T-helper 17 cell (primary cell): ENCODE measurements around the gene ISYNA1. TPM values are rescaled to one million over a fixed set of nuclear protein-coding genes. Genes with fewer than 3 reads are reported as not detected.
A peak's percentile ranks its signal among the peaks of the same experiment; 100 is the strongest.

Experiments used
- ATAC-seq: fragments of 150-1000 bp; cut with Tn5 transposase; 2 replicates; pipeline ENCODE4 v1.10.0; 2021; ENCODE audit warnings: mild to moderate bottlenecking, moderate library complexity
- DNase-seq, 3 donors: peaks; one replicate each; pipeline versions ENCODE4 v3.0.0 to v3.0.0-alpha.2; 2020 to 2021
- H3K9me3 ChIP-seq: one replicate; pipeline ENCODE4 v1.7.0; 2013; ENCODE audit warnings: low read length, mild to moderate bottlenecking; ENCODE audit not compliant: control insufficient read depth, poor library complexity, severe bottlenecking
- H3K27ac Mint-ChIP-seq: one replicate; pipeline ENCODE4 v1.8.0; 2022; ENCODE audit warnings: mild to moderate bottlenecking, moderate library complexity, mixed read lengths
- H3K27me3 Mint-ChIP-seq: one replicate; pipeline ENCODE4 v1.8.0; 2022; ENCODE audit warnings: mixed read lengths
- H3K36me3 Mint-ChIP-seq: one replicate; pipeline ENCODE4 v1.8.0; 2022; ENCODE audit warnings: low read depth, mixed read lengths
- H3K4me1 Mint-ChIP-seq: one replicate; pipeline ENCODE4 v1.8.0; 2022; ENCODE audit warnings: mild to moderate bottlenecking, mixed read lengths
- H3K4me3 Mint-ChIP-seq: one replicate; pipeline ENCODE4 v1.8.0; 2022; ENCODE audit warnings: mild to moderate bottlenecking, moderate library complexity, mixed read lengths
- total RNA-seq, 4 donors: library from RNA in 2 of 4; stranded (reverse) in 2 of 4; gene quantifications; one replicate each; pipeline ENCODE4 v1.2.3 and lab custom pipeline; 2022 to 2026

ISYNA1 gene
- total RNA-seq, 2 donors from 2014 or later = 37.6 to 39.6 TPM

DNA sequence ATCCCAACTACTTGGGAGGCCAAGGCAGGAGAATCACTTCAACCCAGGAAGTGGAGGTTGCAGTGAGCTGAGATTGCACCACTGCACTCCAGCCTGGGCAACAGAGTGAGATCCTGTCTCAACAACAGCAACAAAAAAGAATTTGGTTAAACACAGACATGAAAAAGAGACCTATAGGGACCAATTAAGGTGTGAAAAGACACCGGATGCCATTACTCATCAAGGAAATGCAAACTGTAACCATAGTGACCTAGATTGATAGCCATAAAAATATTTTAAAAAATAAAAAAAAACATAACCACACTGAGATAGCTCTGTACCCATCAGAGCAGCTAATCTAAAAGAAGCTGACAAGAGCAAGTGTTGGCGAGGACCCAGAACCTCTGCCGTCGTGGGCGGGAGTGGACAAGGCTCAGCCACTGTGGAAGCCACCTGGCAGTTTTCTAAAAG lies 37.1 kb upstream of the ISYNA1 start:
- Mint-ChIP-seq H3K36me3 (no peaks in the 10 kb centered on the region), H3K27me3 (no peaks in the 10 kb centered on the region), H3K4me1 (peaks cover 62% of the 10 kb centered on the region), H3K4me3 (peak overlapping the region; percentile 74), H3K27ac (peak overlapping the region; percentile 96)
- ATAC-seq (peak; percentile 83), DNase-seq (peak in 1 of 3 donors; percentile 31)
- no peaks in the 10 kb centered on the region for H3K9me3 ChIP-seq

DNA sequence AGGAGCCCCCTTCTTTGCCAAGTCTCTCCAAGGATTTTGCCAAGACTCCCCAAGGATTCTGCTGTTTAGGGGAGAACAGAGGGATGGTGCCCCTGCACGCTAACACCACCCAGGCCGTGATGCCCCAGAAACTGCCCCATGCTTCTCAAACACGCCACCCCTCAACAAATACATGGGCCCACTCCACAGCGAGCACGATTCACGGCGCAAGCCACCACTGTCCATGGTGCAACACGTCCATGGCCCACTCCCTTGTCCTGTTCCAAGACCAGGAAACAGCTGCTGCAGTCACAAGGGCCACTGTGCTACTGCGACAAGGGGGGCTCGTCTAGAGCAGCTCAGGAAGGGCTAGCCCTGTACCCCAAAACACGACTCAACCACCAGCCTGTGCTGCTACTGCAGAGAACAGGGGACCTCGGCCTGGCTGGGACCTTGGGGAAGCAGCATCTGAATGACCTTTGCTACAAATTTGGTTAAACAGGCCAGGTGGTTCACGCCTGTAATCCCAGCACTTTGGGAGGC lies 36.5 kb upstream of the ISYNA1 start:
- H3K36me3 Mint-ChIP-seq = no peaks in the 10 kb centered on the region
- no peak for DNase-seq
- H3K9me3 ChIP-seq = no peaks in the 10 kb centered on the region
- no peaks in the 10 kb centered on the region for H3K27me3 Mint-ChIP-seq
- H3K4me1 Mint-ChIP-seq = peaks cover 57% of the 10 kb centered on the region
- H3K27ac Mint-ChIP-seq = peak overlapping the region; percentile 96
- H3K4me3 Mint-ChIP-seq = peak overlapping the region; percentile 49
- no peak for ATAC-seq

DNA sequence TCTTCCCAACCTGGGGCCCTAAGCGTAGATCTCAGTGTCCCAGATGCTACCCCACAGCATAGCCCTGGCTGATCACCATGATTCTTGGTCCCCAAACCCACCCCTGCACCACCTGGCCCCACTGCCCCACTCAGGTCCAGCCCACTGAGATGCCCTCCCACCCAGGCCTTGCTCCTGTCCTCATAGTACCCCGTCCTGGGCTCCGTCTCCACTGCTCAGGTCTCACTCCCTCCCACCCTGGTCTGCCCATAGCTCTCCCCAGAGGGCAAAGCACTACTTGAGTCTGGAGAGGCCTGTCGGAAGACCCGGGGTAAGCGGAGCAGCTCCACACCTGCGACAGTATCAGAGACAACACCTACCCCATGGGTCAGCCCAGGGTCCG lies 35.8 kb upstream of the ISYNA1 start:
- no peaks in the 10 kb centered on the region for H3K9me3 ChIP-seq
- ATAC-seq (no peak), DNase-seq (no peak)
- Mint-ChIP-seq H3K36me3 (no peaks in the 10 kb centered on the region), H3K27ac (peak overlapping the region; percentile 96), H3K4me3 (no peak overlapping the region), H3K27me3 (no peaks in the 10 kb centered on the region), H3K4me1 (peaks cover 55% of the 10 kb centered on the region)

- H3K9me3 ChIP-seq = no peaks in the 10 kb centered on the region
- Mint-ChIP-seq H3K27me3 (no peaks in the 10 kb centered on the region), H3K4me3 (no peak overlapping the region), H3K27ac (peak overlapping the region; percentile 96), H3K4me1 (peaks cover 54% of the 10 kb centered on the region), H3K36me3 (no peaks in the 10 kb centered on the region)
- no peak for DNase-seq
- ATAC-seq = no peak
Measured at GRCh38 chr19:18473003-18473705, 35.2 kb upstream of the ISYNA1 start.

GRCh38 chr19:18470787-18471186 lies 32.9 kb upstream of the ISYNA1 start:
- no peaks in the 10 kb centered on the region for H3K9me3 ChIP-seq
- Mint-ChIP-seq H3K36me3 (no peaks in the 10 kb centered on the region), H3K27ac (peak overlapping the region; percentile 79), H3K27me3 (no peaks in the 10 kb centered on the region), H3K4me3 (no peak overlapping the region), H3K4me1 (peaks cover 47% of the 10 kb centered on the region)
- ATAC-seq = no peak
- no peak for DNase-seq

DNA sequence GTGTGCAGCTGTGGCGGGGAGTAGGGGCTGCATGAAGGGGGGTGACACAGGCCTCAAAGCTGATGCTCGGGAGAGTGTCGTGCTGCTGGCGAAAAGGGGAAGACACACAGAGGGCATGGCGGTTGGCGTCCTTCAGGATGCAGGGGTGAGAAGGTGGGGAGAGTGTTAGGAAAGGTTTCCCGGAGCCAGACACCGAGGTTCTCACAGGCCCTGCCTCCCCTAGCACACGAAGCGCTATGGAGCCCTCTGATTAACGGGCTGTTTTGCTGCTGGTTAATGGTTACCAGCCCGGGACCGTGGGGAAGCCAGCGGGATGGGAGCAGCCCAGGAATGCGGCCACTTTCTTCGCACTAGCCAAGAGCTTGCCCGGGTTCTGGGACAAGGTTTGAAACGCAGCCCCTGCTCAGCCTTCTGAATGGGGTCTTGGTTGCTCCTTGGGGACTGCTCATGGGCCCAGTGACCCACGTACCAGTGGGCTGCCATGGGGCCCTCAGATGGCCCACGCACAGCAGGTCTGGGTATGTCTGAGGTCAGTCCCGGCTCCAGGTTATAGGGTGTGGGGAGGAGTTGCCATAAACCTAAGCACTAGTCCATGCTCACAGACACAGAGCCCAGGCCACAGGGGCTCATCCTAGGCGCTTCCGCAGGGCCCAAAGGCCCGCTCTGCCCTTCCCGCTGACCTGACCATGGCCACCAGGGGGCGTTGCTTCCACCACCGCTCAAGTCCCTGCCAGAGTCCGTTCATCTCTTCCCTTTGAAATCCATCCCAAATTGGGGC lies 31.3 kb upstream of the ISYNA1 start:
- Mint-ChIP-seq H3K27ac (peak overlapping the region; percentile 79), H3K27me3 (no peaks in the 10 kb centered on the region), H3K4me3 (peak overlapping the region; percentile 66), H3K36me3 (no peaks in the 10 kb centered on the region), H3K4me1 (peaks cover 34% of the 10 kb centered on the region)
- peak; percentile 52 to 56 (median 53) for DNase-seq
- no peaks in the 10 kb centered on the region for H3K9me3 ChIP-seq
- peak; percentile 65 for ATAC-seq

- H3K27ac Mint-ChIP-seq = peak overlapping the region; percentile 79
- H3K27me3 Mint-ChIP-seq = no peaks in the 10 kb centered on the region
- peaks cover 28% of the 10 kb centered on the region for H3K4me1 Mint-ChIP-seq
- H3K4me3 Mint-ChIP-seq = no peak overlapping the region
- DNase-seq = no peak
- no peaks in the 10 kb centered on the region for H3K36me3 Mint-ChIP-seq
- no peaks in the 10 kb centered on the region for H3K9me3 ChIP-seq
- ATAC-seq = no peak
Measured at GRCh38 chr19:18468517-18468916, 30.6 kb upstream of the ISYNA1 start.

DNA sequence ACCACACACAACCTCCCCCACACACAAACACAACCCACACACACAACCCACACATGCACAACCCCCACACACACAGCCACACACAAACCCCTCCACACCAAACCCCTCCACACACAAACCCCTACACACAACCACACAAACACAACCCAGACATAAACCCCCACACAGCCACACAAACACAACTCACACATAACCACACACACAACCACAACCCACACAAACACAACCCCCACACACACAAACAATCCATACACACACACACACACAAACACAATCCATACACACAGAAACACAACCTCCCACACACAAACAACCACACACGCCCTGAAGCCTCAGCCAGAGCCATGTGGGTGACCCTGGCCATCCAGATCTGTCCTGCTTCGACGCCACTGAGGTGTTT lies 30.0 kb upstream of the ISYNA1 start:
- H3K4me3 Mint-ChIP-seq = no peak overlapping the region
- DNase-seq (no peak), ATAC-seq (no peak)
- H3K27ac Mint-ChIP-seq = peak overlapping the region; percentile 79
- no peaks in the 10 kb centered on the region for H3K36me3 Mint-ChIP-seq
- no peaks in the 10 kb centered on the region for H3K27me3 Mint-ChIP-seq
- peaks cover 26% of the 10 kb centered on the region for H3K4me1 Mint-ChIP-seq
- no peaks in the 10 kb centered on the region for H3K9me3 ChIP-seq

DNA sequence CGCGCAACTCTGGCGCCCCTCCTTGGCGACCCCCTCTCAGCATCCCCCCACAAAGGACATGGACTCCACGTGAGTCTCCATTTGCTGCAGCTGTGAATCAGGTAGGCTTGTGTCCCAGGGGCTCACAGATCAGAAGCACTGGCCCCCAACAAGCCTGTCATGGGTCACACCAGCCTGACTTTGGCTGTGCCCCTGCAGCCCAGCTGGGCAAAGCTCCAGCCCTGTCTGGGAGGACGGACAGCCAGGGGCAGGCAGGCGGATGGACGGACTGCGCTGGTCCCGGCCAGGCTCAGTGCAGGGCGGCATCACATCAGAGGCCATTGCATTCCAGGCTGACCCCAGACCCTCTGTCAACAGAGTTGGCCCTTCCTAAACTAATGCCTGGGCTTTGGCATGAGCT lies 28.4 kb upstream of the ISYNA1 start:
- Mint-ChIP-seq H3K27me3 (no peaks in the 10 kb centered on the region), H3K4me1 (peaks cover 30% of the 10 kb centered on the region), H3K27ac (no peak overlapping the region), H3K4me3 (no peak overlapping the region), H3K36me3 (peaks cover 1% of the 10 kb centered on the region)
- DNase-seq (no peak), ATAC-seq (no peak)
- H3K9me3 ChIP-seq = no peaks in the 10 kb centered on the region

GRCh38 chr19:18465964-18466339 lies 28.0 kb upstream of the ISYNA1 start:
- no peak for DNase-seq
- Mint-ChIP-seq H3K27ac (no peak overlapping the region), H3K36me3 (peaks cover 2% of the 10 kb centered on the region), H3K4me3 (no peak overlapping the region), H3K4me1 (peaks cover 28% of the 10 kb centered on the region), H3K27me3 (no peaks in the 10 kb centered on the region)
- ATAC-seq = no peak
- no peaks in the 10 kb centered on the region for H3K9me3 ChIP-seq

DNA sequence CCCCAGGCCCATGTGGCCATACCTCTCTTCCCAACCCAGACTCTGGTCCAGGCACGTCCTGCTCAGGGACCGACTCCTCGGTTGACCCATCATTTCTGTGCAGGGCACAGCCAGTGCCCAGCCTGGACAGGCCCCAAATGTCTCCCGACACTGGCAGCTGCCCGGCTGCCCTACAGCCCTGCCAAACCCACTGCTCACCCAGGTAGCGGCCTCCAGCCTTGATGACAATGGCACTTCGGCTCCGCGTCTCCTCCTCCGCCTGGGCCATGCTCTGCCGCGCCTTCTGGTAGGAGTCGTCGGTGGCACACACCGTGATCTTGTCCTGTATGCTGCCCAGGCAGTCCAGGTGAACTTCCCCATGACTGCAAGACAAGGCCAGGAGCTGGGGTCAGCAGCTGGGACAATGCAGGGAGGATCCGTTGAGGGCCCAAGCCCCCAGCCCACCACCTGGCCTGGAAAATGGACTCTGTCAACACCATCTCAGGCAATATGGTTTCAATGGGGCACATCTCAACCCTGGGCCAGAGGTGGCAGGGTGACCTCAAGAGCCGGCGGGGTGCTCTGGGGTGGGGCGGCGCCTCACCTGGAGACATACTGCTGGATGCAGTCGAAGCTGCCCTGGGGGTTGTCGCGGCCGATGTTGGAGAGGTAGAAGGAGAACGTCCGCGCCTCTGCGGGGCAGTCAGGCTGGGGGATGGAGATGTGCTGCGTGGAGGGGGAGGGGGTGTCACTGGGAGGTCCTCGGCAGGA lies 27.5 kb upstream of the ISYNA1 start:
- peaks cover 2% of the 10 kb centered on the region for H3K36me3 Mint-ChIP-seq
- H3K27ac Mint-ChIP-seq = peak overlapping the region; percentile 86

DNA sequence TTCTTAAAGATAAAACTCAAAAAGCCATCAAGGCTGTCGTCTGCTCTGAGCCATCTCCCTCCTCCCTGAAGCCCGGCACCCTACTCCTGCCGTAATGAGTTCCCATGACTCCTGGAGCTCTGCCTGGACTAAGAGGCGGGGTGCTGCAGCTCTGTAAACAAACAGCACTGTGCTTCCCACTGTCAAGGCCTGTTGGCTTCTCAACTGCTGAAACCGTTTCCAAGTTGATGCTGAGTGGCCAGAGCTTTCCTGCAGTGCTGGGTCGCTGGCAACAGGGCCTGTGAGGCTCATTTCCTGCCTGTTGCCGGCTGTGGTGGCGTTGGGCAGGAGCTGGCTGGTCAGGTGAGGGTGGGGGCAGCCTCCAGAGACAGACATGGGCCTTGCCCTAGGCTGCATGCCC lies 26.7 kb upstream of the ISYNA1 start:
- DNase-seq = no peak
- no peaks in the 10 kb centered on the region for H3K9me3 ChIP-seq
- peaks cover 26% of the 10 kb centered on the region for H3K4me1 Mint-ChIP-seq
- no peaks in the 10 kb centered on the region for H3K27me3 Mint-ChIP-seq
- peaks cover 2% of the 10 kb centered on the region for H3K36me3 Mint-ChIP-seq
- ATAC-seq = no peak
- peak overlapping the region; percentile 28 for H3K4me3 Mint-ChIP-seq
- peak overlapping the region; percentile 8 for H3K27ac Mint-ChIP-seq

More for the DNA sequence above, 27.5 kb upstream of the ISYNA1 start:
- Mint-ChIP-seq H3K27me3 (no peaks in the 10 kb centered on the region), H3K4me1 (peaks cover 29% of the 10 kb centered on the region), H3K4me3 (no peak overlapping the region)
- no peaks in the 10 kb centered on the region for H3K9me3 ChIP-seq
- DNase-seq (no peak), ATAC-seq (no peak)

DNA sequence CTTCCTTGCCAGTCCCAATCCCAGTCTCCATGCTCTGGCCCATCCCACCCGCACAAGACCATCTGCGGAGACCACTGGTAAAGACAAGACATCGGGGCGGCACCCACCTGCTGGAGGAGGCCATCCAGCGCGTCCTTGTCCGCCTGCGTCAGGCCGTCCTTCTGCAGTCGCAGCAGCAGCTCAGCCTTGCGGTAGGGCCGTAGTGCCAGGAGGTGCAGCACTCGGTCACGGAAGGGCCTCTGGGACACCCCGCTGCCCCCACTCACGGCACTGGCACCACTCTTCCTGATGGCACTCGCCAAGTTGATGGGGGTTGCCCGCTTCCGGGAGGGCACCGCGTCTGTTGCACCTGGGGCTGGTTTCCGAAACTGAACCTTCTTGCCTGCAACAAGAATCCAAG lies 23.5 kb upstream of the ISYNA1 start:
- H3K4me1 Mint-ChIP-seq = peaks cover 11% of the 10 kb centered on the region
- no peaks in the 10 kb centered on the region for H3K27me3 Mint-ChIP-seq
- H3K4me3 Mint-ChIP-seq = no peak overlapping the region
- H3K36me3 Mint-ChIP-seq = peaks cover 2% of the 10 kb centered on the region
- ATAC-seq (no peak), DNase-seq (no peak)
- no peaks in the 10 kb centered on the region for H3K9me3 ChIP-seq
- peak overlapping the region; percentile 79 for H3K27ac Mint-ChIP-seq
